Endothelial cell of umbilical vein (primary cell): ENCODE data around the gene TBC1D10A. TPM values are rescaled to one million over a fixed set of nuclear protein-coding genes. Genes with fewer than 3 reads are reported as not detected.

ENCODE experiments used
- BruUV-seq: library from RNA; stranded (reverse); fragments of 400-500 nt; replicated peaks from 2 replicates; lab custom pipeline; 2021; lab: Mats Ljungman, UMichigan
- CTCF ChIA-PET: fragments of 300-600, 350-600 bp; sonication (Branson Sonifier 250); formaldehyde crosslinking; loops from one replicate; lab custom pipeline; 2021; ENCODE audit warnings: antibody characterized with exemption, inconsistent platforms; lab: Charles Lee
- POLR2A ChIA-PET: fragments of 300-600, 350-600 bp; sonication (Branson Sonifier 250); formaldehyde crosslinking; loops from one replicate; lab custom pipeline; 2021; ENCODE audit warnings: antibody characterized with exemption, inconsistent platforms; lab: Charles Lee
- DNase-seq: peaks from one replicate; pipeline ENCODE4 v3.0.0-alpha.2; 2011; ENCODE audit warnings: low read depth, low spot score
- FAIRE-seq: peaks from 2 replicates; lab custom pipeline; 2011; peaks lifted over from hg19 to GRCh38; lab: Jason Lieb, UNC
- H2AFZ ChIP-seq: 2 replicates; pipeline ENCODE4 v1.6.0; 2012; ENCODE audit warnings: low read depth, low read length, control low read depth, inconsistent platforms
- H3K27ac ChIP-seq: 2 replicates; pipeline ENCODE4 v1.5.1; 2011; ENCODE audit warnings: low read depth, mild to moderate bottlenecking, control low read depth, low read length, moderate library complexity; ENCODE audit not compliant: insufficient read depth
- H3K27me3 ChIP-seq, 2 experiments: 2 replicates each; pipeline versions ENCODE4 v1.6.0 to v1.6.1; 2011; ENCODE audit warnings: low read length in 2 of 2, mixed read lengths in 1 of 2; ENCODE audit not compliant: control insufficient read depth in 2 of 2, insufficient read depth in 2 of 2
- H3K36me3 ChIP-seq, 2 experiments: 2 replicates in 1 of 2; 3 replicates in 1 of 2; pipeline ENCODE4 v1.5.1; 2011; ENCODE audit warnings: low read length in 2 of 2, mild to moderate bottlenecking in 1 of 2, moderate library complexity in 1 of 2; ENCODE audit not compliant: control insufficient read depth in 2 of 2, insufficient read depth in 2 of 2; ENCODE audit errors: extremely low read depth in 1 of 2
- H3K4me1 ChIP-seq: 3 replicates; pipeline ENCODE4 v1.5.1; 2011; ENCODE audit warnings: mild to moderate bottlenecking, low read length; ENCODE audit not compliant: control insufficient read depth, insufficient read depth; ENCODE audit errors: extremely low read depth
- H3K4me2 ChIP-seq: 2 replicates; pipeline ENCODE4 v1.6.1; 2011; ENCODE audit warnings: low read length, control low read depth, mixed read lengths; ENCODE audit not compliant: insufficient read depth
- H3K4me3 ChIP-seq, 3 experiments: fragments of 200-600 bp in 1 of 3; sonication (generic), shearing (Covaris generic) in 1 of 3; replicated peaks in 1 of 3; 2 replicates each; pipeline ENCODE4 v1.5.1; 2011 to 2016; ENCODE audit warnings: control low read depth in 3 of 3, low read length in 3 of 3, mild to moderate bottlenecking in 2 of 3, inconsistent platforms in 1 of 3, low read depth in 1 of 3, moderate library complexity in 1 of 3; ENCODE audit not compliant: insufficient read depth in 1 of 3
- H3K79me2 ChIP-seq: 2 replicates; pipeline ENCODE4 v1.6.0; 2012; ENCODE audit warnings: low read length, inconsistent platforms; ENCODE audit not compliant: control insufficient read depth, insufficient read depth
- H3K9ac ChIP-seq: replicated peaks from 2 replicates; pipeline ENCODE3; 2011; ENCODE audit warnings: low read length, control low read depth; ENCODE audit not compliant: insufficient read depth; ENCODE audit errors: extremely low read depth
- H3K9me1 ChIP-seq: replicated peaks from 3 replicates; pipeline ENCODE4 v1.6.0; 2011; ENCODE audit warnings: mild to moderate bottlenecking, low read length; ENCODE audit not compliant: control insufficient read depth, insufficient read depth; ENCODE audit errors: extremely low read depth
- H3K9me3 ChIP-seq: replicated peaks from 2 replicates; pipeline ENCODE4 v1.5.1; 2012; ENCODE audit warnings: low read length, inconsistent platforms; ENCODE audit not compliant: control insufficient read depth, insufficient read depth
- H4K20me1 ChIP-seq: replicated peaks from 2 replicates; pipeline ENCODE3; 2011; ENCODE audit warnings: mild to moderate bottlenecking, low read length; ENCODE audit not compliant: control insufficient read depth, insufficient read depth; ENCODE audit errors: extremely low read depth
- EZH2 ChIP-seq: IDR thresholded peaks from 2 replicates; pipeline ENCODE4 v1.6.1; 2012; ENCODE audit warnings: borderline replicate concordance, low read depth, mild to moderate bottlenecking, moderate library complexity, low read length, inconsistent platforms; ENCODE audit not compliant: severe bottlenecking
- FOS ChIP-seq: IDR thresholded peaks from 2 replicates; pipeline ENCODE4 v1.6.1; 2011; ENCODE audit warnings: mild to moderate bottlenecking, low read length, moderate library complexity, borderline replicate concordance; ENCODE audit not compliant: insufficient read depth
- JUN ChIP-seq: IDR thresholded peaks from 2 replicates; pipeline ENCODE4 v1.6.1; 2011; ENCODE audit warnings: borderline replicate concordance, low read depth; ENCODE audit not compliant: insufficient read length, insufficient read depth
- POLR2A ChIP-seq: IDR thresholded peaks from 2 replicates; pipeline ENCODE4 v1.6.1; 2012; ENCODE audit warnings: low read depth, mild to moderate bottlenecking, control low read depth, low read length
- POLR2AphosphoS5 ChIP-seq: IDR thresholded peaks from 2 replicates; pipeline ENCODE4 v1.6.1; 2012; ENCODE audit warnings: low read depth, mild to moderate bottlenecking, control low read depth, low read length, moderate library complexity; ENCODE audit not compliant: insufficient read depth
- dilution Hi-C: fragments of 300-500 bp; cut with MboI; formaldehyde crosslinking; loops from one replicate; pipeline ENCODE4 v1.15.0; 2019; ENCODE audit warnings: low sequenced_read_pairs; ENCODE audit not compliant: extremely low pct_ligation_motif_present
- intact Hi-C: fragments of 100-400 bp; cut with micrococcal nuclease; formaldehyde crosslinking; loops from one replicate; pipeline ENCODE4 v1.10.0; 2022
- polyA plus RNA-seq, 4 experiments: library from polyadenylated mRNA; depleted of rRNA in 3 of 4; stranded (reverse) in 3 of 4; unstranded in 1 of 4; fragments of >200 nt; gene quantifications; 2 replicates each; pipeline versions ENCODE4 v1.2.1 to v1.2.3, GENCODE V29; 2011 to 2012; ENCODE audit warnings: missing spikeins in 1 of 4
- total RNA-seq: library from RNA; stranded (reverse); gene quantifications from 2 replicates; pipeline ENCODE4 v1.2.3, GENCODE V29; 2021
- TF ChIP-seq, protein P1 (sequence below), 2 donors: IDR thresholded peaks; 1 replicate in 1 of 2; 2 replicates in 1 of 2; pipeline ENCODE4 v1.5.1; 2011; ENCODE audit warnings: low read length in 2 of 2, mild to moderate bottlenecking in 2 of 2, moderate library complexity in 2 of 2, control low read depth in 1 of 2, inconsistent platforms in 1 of 2, low read depth in 1 of 2; ENCODE audit not compliant: insufficient read depth in 1 of 2; ENCODE audit errors: extremely low read depth in 1 of 2

The TBC1D10A gene
- total and polyA plus RNA-seq, 2 donors (not counting 3 experiments of a cell fraction or from before 2014, with no cell fraction given) = 10.0 to 11.9 TPM

DNA sequence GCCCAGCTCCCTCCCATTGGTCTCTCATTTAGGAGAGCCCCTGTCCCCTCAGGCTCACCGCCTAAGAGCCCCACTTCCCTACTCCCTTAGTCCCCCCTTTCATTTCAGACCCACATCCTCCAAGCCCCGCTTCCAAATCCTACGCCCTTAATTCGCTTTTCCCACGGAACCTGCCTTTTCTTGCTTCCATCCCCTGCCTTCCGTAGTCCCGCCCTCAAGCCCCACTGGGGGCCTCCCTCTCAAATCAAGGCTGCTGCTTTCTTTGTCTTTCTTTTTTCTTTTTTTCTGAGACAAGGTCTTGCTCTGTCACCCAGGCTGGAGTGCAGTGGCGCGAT, 30.5 kb upstream of the TBC1D10A start:
- Histone ChIP-seq H3K4me2 (peak overlapping the region; percentile 62), H2AFZ (peak overlapping the region; percentile 67), H3K9ac (peak overlapping the region; percentile 93), H3K36me3 (peaks cover 6 to 8% of the 10 kb centered on the region in 2 experiments), H3K9me1 (no peaks in the 10 kb centered on the region), H4K20me1 (no peaks in the 10 kb centered on the region), H3K4me3 (peak overlapping the region; percentile 32 to 84 (median 64)), H3K27me3 (no peaks in the 10 kb centered on the region), H3K27ac (peak overlapping the region; percentile 81), H3K9me3 (no peaks in the 10 kb centered on the region), H3K4me1 (peaks cover 15% of the 10 kb centered on the region), H3K79me2 (peaks cover 38% of the 10 kb centered on the region)
- CTCF ChIA-PET = interaction anchor here (0.9 to 3.3 kb wide), 7 partner anchors 8 to 92 kb away, joined by 3 to 17 read pairs (median 4); partner anchors contain the start of gene RNF215
- intact Hi-C loops = loop anchor here (2.0 kb wide), 2 partner anchors 30 to 160 kb away; partner anchors contain the start of gene TBC1D10A
- POLR2A ChIA-PET = interaction anchor here (0.6 to 2.0 kb wide), 6 partner anchors 8 to 154 kb away, joined by 4 to 9 read pairs (median 5); partner anchors contain the start of genes CASTOR1 and RNF215
- DNase-seq (no peak), FAIRE-seq (peak; percentile 38)
- dilution Hi-C loops = no loop called here
- no TSS peak for BruUV-seq
- TF ChIP-seq EZH2 (no peak), POLR2AphosphoS5 (no peak), POLR2A (no peak), JUN (no peak), FOS (no peak)
- TF ChIP-seq, protein P1, sequence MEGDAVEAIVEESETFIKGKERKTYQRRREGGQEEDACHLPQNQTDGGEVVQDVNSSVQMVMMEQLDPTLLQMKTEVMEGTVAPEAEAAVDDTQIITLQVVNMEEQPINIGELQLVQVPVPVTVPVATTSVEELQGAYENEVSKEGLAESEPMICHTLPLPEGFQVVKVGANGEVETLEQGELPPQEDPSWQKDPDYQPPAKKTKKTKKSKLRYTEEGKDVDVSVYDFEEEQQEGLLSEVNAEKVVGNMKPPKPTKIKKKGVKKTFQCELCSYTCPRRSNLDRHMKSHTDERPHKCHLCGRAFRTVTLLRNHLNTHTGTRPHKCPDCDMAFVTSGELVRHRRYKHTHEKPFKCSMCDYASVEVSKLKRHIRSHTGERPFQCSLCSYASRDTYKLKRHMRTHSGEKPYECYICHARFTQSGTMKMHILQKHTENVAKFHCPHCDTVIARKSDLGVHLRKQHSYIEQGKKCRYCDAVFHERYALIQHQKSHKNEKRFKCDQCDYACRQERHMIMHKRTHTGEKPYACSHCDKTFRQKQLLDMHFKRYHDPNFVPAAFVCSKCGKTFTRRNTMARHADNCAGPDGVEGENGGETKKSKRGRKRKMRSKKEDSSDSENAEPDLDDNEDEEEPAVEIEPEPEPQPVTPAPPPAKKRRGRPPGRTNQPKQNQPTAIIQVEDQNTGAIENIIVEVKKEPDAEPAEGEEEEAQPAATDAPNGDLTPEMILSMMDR (IDR thresholded peaks at IDR 0.05; ENCODE audit: extremely low read depth in 1 of 2, insufficient read depth in 1 of 2, low read depth in 1 of 2, low read length in 2 of 2) = no peak
